GM12892 (cell line): ENCODE data around the gene ANKS1B.

Experiments used
- POLR2A ChIP-seq: IDR thresholded peaks from 2 replicates; pipeline ENCODE4 v1.6.1; 2011; ENCODE audit warnings: low read depth, low read length, control low read depth
- TAF1 ChIP-seq: IDR thresholded peaks from 2 replicates; pipeline ENCODE4 v1.6.1; 2011; ENCODE audit warnings: low read depth, mild to moderate bottlenecking, control low read depth, low read length, borderline replicate concordance

- TF ChIP-seq TAF1 (no peak), POLR2A (no peak)
These were observed 964.9 kb downstream of the ANKS1B start for GRCh38 chr12:99019798-99020197.
